GM19468 (cell line): Measurements from ENCODE around the gene CEND1.
A peak's percentile ranks its signal among the peaks of the same experiment; 100 is the strongest.

Experiments
- ATAC-seq: cut with Tn5 transposase; IDR thresholded peaks from one replicate; pipeline ENCODE4 v1.9.1; 2021; ENCODE audit warnings: mild to moderate bottlenecking, moderate library complexity, moderate number of reproducible peaks; ENCODE audit not compliant: unreplicated experiment; ENCODE audit errors: extremely low read depth

Gene CEND1

DNA sequence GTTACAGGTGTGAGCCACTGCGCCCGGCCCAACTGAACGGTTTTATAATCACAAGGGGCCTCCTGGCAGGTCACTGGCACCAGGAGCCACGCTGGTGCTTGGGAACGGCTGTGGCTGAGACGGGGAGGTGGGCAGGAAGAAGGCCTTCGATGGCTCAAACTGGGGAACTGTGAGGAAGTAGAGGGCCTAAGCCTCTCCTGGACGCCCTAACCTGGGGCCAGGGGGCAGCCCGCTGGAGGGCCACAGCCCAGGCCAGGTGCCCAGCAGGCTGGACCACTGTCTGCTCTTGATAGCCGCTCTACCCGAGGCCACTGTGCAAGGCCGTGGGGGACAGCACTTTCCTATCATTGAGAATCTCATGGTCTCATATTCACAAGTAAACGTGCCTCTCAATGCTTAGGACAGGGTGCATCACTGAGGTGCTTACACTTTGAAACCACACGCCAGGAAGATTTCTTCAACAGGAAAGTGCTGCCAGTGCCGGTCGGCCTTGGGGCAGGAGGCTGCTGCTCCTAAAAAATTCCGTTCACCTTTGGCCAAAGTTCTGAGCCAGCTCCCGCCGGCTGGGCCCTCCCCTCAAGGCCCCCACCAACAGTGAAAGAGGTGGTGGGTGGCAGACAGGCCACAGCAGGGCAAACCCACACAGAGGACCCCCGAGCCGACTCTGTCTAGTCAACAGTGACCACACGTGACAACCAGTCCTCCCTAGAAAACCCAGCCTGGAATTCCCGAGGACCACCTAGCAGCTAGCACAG is 19.8 kb downstream of the CEND1 start:
- no peak for ATAC-seq

DNA sequence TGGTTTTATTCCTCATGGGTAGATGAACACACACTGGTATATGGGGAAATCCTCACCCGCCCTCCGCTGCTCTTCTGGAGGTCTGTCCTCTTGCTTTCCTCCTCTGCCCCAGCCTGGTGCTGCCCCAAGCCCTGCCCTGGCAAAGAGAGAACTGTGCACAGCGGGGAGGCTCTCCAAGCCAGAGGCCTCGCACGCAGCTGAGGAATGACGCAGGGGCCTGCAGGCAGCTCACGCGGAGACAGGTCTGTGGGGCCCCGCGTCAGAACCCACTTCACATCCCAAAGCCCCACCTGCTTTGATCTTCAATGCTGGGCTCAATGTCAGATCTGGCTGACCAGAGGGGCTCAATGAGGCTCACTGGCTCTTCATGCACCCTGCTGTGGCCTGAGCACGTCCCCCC is 22.7 kb downstream of the CEND1 start:
- no peak for ATAC-seq

DNA sequence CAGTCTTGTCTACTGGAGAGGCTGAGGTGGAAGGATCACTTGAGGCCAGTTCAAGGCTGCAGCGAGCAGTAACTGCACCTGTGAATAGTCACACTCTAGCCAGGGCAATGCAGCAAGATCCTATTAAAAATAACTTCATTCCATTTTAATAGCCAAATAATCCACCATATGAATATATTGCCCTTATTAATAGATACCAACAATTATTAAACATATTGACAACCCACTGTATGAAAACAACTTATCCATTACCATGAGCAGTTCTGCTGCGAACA is 23.0 kb downstream of the CEND1 start:
- no peak for ATAC-seq

DNA sequence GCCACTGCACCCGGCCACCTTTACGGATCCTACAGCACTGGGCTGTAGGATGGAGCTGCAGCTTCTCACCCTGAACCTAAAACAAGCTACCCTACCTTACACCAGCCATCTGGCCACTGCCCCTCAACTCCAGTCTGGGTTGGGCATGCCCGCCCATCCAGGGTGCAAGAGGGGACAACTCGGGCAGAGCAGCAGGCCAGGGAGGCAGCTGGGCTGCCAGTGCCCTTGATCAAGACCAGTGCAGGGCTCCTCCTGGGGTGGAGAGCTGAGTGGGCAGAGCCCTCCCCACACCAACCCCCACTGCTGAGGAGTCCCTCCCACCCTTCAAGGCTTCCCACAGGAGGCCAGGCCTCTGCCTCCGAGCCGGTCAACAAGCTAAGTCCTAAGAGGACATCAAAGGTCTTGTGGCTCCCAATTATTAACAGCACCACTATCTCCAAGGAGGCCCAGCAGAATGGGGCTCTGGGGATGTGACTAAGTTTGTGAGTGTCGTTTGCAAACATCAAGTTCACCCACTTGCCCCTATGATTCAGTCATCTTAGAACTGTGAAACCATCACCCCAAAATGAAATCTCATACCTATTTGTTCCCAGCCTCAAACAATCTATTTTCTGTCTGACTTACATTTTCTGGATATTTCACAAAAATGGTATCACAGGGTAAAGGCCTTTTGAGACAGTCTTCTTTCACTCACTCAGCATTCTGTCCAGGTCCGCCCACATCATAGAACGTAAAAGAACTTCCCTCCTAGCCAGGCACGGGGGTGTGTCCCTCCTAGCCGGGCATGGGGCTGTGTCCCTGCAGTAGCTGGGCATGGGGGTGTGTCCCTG is 23.6 kb downstream of the CEND1 start:
- ATAC-seq = no peak

DNA sequence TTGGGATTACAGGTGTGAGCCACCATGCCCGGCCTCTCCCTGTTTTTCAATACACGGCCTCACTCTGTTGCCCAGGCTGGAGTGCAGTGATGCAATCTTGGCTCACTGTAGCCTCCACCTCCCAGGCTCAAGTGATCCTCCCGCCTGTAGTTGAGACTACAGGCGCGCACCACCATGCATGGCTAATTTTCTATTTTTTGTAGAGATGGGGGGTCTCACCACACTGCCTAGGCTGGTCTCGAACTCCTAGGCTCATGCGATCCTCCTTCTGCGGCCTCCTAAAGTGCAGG is 24.1 kb downstream of the CEND1 start:
- ATAC-seq = no peak

DNA sequence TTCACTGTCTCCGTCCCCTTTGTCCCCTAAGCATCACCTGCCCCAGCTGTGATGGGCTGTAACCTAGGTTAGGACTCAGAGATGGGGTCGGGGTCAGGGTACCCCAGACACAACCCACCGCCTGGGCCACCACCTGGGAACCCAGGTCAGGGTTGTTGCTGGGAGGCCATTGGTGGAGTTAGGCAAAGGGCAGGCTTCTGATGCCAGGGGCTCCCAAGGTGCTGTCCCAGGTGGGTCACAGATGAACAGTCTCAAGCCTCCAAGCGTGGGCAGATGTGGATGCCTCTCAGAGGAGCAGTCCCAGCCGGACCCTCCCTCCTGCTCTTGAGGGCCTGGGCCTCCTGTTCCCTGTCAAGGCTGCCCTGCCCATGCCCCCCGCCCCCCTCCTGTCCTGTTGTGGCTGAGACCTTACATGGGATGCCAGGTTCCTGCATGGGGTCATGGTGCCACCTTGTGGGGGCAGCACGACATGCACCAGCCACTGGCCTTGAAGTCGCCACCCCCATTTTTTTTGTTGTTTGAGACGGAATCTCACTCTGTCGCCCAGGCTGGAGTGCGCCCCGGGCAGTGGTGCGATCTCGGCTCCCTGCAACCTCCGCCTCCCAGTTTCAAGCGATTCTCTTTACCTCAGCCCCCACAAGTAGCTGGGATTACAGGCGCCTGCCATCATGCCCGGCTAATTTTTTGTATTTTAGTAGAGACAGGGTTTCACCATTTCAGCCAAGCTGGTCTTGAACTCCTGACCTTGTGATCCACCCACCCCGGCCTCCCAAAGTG is 24.7 kb downstream of the CEND1 start:
- no peak for ATAC-seq

DNA sequence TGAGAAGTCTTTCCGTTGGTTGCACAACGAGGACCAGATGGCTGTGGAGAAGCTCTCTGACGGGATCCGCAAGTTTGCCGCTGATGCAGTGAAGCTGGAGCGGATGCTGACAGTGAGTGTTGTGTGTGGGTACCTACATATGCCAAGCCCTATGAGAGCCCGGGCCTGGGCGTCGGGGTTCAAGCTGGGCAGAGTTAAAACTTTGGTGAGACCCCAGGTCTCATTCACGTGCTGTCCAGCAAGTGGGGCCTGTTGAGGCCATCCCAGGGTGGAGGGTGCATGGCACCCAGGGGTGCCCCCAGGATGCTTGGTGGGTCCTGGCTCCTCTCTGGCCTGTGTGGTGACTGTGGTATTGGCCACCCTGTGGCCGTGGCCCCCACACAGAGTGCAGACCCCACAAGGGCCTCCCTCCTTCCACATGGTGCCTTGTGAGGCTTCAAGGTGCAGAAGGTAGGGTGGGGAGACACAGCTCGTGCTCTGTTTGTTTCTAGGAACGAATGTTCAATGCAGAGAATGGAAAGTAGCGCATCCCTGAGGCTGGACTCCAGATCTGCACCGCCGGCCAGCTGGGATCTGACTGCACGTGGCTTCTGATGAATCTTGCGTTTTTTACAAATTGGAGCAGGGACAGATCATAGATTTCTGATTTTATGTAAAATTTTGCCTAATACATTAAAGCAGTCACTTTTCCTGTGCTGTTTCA is 25.4 kb downstream of the CEND1 start:
- ATAC-seq = no peak

DNA sequence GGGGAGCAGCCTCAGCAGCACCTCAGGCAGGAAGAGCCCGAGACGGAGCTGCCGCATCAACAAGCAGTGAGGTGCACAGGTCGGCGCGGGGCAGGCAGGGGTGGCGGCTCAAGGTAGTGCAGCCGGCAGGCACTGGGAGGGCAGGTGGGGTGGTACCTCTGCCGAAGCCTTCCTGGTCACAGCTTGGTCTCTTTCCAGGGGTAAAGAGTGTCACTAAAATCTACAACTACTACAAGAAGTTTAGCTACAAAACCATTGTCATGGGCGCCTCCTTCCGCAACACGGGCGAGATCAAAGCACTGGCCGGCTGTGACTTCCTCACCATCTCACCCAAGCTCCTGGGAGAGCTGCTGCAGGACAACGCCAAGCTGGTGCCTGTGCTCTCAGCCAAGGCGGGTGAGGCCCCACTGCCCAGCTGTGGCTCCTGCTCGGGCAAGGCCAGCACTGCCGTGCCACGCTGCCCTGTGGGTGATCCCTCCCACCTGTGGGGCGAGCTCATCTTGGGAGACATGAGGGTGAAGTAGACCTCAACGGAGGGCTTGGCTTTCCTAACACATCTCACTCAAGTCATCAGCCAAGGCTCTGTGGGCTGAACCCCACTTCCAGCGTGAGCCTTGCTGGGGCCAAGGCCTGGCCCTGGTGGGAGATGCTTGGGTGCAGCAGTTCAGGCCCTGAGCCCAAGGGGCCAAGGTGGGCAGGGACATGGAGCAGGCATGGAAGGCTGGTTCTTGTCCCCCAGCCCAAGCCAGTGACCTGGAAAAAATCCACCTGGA is 26.2 kb downstream of the CEND1 start:
- no peak for ATAC-seq

DNA sequence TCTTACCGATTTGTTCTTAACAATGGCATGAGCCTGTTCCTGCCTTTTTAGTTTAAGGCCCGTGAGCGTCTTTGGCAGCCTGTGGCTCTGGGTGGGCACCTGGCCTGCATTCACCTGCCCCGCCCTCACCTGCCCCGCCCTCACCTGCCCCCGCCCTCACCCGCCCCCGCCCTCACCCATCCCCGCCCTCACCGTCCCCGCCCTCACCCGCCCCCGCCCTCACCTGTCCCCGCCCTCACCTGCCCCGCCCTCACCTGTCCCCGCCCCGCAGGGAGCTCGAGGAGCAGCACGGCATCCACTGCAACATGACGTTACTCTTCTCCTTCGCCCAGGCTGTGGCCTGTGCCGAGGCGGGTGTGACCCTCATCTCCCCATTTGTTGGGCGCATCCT is 26.8 kb downstream of the CEND1 start:
- no peak for ATAC-seq

DNA sequence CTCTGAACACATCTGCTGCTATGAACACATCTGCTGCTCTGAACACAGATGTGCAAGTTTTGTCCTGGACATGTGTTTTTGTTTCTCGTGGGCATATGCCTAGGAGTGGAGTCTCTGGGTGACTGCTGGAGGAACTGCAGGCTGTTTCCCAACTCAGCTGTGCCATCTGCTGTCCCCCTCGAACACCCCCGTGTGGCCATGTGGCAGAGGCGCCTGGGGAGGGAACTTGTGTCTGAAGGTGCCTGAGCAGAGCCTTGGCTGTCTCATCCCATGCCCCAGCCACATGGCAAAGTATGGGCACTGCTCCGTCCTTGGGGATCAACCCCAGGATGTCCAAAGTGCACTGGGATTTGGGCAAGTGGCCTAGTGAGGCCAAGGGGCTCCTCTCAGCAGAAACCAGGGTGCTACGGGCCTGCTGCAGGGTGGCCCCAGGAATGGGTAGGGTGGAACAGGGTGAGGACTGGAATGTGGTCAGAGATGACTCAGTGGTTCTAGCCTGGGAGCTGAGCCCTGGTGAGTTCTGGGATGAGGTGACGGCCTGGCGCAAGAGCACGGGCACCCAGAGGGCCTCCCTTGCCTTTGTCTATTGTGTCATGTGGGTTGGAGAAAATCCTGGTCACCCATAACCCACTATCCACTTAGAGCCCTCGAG is 27.3 kb downstream of the CEND1 start:
- no peak for ATAC-seq

DNA sequence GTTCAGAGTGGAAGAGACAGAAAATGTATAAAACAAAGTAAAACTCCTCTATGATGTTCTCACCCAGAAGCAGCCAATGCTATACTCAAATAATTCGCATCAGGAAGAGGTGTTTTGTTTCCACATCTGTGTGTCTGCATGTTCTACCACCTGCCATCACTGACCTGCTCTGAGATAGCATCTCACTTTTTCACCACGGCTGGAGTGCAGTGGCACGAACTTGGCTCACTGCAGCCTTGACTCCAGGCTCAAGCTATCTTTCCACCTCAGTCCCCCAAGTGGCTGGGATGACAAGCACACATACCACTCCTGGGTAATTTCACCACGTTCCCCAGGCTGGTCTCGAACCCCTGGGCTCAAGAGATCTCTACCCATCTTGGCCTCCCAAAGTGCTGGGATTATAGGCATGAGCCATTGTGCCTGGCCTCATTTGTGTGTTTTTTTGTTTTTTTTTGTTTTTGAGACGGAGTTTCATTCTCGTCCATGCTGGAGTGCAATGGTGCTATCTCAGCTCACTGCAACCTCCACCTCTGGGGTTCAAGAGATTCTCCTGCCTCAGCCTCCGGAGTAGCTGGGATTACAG is 28.3 kb downstream of the CEND1 start:
- ATAC-seq = no peak

DNA sequence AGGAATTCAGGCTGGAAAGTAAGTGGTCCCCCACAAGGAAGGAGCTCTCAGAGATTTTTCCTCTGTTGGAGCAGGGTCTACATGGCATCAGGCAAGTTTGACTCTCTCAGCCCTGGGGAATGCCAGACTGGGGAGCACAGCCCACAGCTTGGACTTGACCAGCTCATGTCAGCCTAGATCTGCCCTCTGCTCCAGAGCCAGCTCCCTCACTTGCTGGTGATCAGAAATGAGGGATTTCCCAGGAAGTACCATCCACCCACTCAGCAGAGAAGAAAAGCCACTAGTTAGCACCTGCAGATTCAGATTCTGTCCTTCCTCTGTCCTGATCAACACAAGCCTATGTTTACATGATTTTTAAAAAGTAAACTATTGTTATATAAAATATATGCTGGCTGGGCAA is 29.7 kb downstream of the CEND1 start:
- ATAC-seq = no peak

DNA sequence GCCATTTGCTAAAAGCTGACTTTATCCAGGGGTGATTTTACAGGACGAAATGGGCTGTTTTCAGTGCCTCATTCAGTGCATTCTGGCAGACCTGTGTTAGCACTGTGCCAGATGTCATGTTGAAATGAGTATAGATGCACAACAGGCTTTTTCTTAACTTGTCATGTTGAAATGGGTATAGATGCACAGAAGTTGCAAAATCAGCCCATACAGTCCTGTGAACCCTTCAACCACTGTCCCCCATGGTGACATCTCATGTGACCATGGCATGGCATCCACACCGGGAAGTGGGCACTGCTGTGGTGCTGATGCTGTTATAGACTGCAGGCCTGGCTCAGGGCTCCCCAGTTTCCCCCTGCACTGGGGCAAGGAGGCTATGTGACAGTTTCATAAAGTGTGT is 40.2 kb downstream of the CEND1 start:
- no peak for ATAC-seq

DNA sequence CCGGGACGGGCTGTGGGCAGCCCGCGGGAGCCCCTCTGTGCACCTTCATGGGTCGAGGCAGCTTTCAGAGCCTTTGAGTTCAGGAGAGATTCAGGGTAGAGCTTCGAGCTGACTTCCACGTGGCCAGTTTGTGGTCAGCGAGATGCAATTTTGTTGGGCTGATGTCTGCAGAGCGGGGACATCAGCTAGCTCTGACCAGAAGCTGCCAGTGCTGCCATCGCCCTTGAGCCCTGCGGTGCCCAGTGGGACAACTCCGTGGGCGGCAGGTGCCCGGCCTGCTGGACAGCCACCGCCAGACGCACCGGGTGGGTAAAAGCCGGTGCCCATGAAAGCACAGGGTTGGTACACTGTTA is 41.9 kb downstream of the CEND1 start:
- ATAC-seq = no peak

DNA sequence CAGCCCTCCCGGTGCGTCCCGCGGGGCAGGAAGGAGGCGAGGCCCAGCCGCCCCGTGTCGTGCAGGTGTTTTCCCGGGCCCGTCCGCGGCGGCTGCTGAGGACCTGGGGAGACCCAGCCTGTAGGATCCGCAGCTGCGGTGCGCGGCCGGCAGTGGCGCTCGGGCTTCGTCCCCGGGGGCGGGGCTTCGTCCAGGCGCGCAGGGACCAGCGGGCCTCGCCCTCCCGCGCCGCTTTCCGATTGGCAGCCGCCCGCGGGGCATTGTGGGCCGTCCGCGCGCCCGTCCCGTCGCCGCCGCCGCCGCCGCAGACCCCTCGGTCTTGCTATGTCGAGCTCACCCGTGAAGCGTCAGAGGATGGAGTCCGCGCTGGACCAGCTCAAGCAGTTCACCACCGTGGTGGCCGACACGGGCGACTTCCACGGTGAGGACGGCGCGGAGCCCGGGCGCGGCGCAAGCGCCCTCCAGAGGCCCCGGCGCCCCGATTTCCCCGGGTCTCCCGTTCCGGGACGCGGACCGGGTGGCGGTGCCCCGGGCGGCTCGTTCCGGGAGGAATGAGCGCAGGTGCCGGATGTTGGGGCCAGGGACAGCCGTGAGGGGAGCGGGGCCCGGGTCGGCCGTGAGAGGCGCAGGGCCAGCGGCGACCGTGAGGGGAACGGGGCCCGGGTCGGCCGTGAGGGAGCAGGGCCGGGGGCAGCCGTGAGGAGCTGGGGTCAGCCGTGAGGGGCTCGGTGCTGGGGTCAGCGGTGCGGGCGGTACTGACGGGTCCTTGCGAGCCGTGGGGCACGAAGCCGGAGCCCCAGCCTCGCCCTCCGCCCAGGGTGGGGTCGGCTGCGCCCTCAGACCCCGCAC is 42.5 kb downstream of the CEND1 start, which contains the start of gene TALDO1:
Gene TALDO1 (plus strand): TSS at position 307 of the 849 bp plus-strand sequence. CDS start 18 bp downstream, at position 325.
- peak; percentile 69 for ATAC-seq

DNA sequence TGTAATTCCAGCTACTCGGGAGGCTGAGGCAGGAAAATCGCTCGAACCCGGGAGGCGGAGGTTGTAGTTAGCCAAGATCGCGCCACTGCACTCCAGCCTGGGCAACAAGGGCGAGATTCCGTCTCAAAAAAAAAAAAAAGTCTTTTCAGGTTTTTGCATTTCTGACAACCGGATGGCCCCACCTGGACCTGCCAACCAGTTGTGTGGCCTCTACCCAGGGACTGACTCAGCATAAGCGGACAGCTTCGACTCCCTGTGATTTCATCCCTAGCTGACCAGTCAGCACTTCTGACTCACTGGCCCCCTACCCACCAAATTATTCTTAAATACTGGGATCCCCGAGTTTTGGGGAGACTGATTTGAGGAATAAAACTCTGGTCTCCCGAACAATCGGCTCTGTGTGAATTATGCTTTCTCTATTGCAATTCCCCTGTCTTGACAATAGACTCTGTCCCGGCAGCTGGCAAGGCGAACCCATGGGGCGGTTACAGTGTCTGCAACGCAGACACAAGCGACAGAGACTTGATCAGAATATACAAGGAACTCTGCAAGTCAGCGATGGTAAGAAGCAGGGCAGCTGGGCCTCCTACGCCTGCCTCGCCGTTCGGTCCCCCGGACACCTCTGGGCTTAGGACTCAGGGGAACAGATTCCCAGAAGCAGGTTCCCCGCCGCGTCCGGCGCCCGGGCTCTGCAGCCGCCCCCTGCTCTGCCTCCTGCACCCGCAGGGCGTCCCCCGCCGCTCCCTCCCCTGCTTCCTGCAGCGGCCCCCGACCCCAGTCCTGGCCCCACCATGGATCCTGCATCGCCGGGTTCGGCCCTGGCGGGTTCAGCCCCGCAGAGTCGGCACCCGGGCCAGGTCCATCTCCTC is 43.4 kb downstream of the CEND1 start:
- ATAC-seq = no peak

DNA sequence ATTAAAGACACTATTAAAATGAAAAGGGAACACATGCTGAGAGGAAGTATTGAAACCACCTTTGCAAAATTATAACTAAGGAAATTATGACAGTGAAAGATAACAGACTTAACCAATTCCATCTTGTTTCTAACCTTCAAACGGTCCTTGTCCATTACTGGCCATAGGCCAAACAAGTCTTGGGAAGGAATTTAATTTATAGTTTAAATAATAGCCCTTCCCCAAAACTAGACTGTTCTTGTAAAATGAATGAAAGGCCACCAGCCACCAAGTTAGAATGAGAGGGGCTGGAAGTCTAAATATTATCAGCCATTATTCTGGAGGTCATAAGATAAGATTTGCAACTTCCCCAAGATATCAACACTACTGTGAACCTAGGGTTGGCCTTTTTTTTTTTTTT is 44.5 kb downstream of the CEND1 start:
- ATAC-seq = no peak
